A549 (cell line): Measurements from ENCODE around the gene TRAF4. TPM values are rescaled to one million over a fixed set of nuclear protein-coding genes. Genes with fewer than 3 reads are reported as not detected.

Experiments used
- ATAC-seq, 2 experiments: fragments of 200-7000 bp in 1 of 2; fragments of >200 bp in 1 of 2; cut with Nextera tagmentation in 1 of 2; cut with Tn5 transposase in 1 of 2; 3 replicates each; pipeline versions ENCODE4 v1.8.0 to v1.9.1; 2018 to 2020; ENCODE audit warnings: mild to moderate bottlenecking in 1 of 2, moderate library complexity in 1 of 2
- CTCF ChIA-PET: fragments of 300-600 bp; sonication (Branson Sonifier 250); formaldehyde crosslinking; extraction: SDS; loops from one replicate; lab custom pipeline; 2021; ENCODE audit warnings: antibody characterized with exemption, inconsistent platforms; lab: Yijun Ruan, JAX
- POLR2A ChIA-PET: fragments of 350-600 bp; formaldehyde crosslinking; extraction: SDS; loops from one replicate; lab custom pipeline; 2021; ENCODE audit warnings: antibody characterized with exemption, inconsistent platforms; lab: Yijun Ruan, JAX
- DNase-seq, 2 experiments: peaks; one replicate each; pipeline versions ENCODE4 v3.0.0 to v3.0.0-alpha.2; 2011 to 2016; ENCODE audit warnings: low read depth in 1 of 2, low spot score in 1 of 2
- FAIRE-seq: peaks from 2 replicates; lab custom pipeline; 2011; peaks lifted over from hg19 to GRCh38; lab: Jason Lieb, UNC
- H3K27ac ChIP-seq, 2 experiments: fragments of >200 bp; sonication (Bioruptor Twin); formaldehyde crosslinking; 3 replicates each; pipeline ENCODE4 v1.5.1; 2016 to 2017
- H3K4me1 ChIP-seq: fragments of >200 bp; sonication (Bioruptor Twin); formaldehyde crosslinking; 3 replicates; pipeline ENCODE4 v1.6.1; 2016
- H3K4me2 ChIP-seq: fragments of >200 bp; sonication (Bioruptor Twin); formaldehyde crosslinking; 3 replicates; pipeline ENCODE4 v1.6.1; 2016
- H3K4me3 ChIP-seq: fragments of >200 bp; sonication (Bioruptor Twin); formaldehyde crosslinking; 3 replicates; pipeline ENCODE4 v1.5.1; 2016
- H3K9me3 ChIP-seq: fragments of >200 bp; sonication (Bioruptor Twin); formaldehyde crosslinking; 3 replicates; pipeline ENCODE4 v1.6.1; 2016
- CBX2 ChIP-seq: fragments of 200-600 bp; sonication (generic); IDR thresholded peaks from 2 replicates; pipeline ENCODE4 v1.6.1; 2016; ENCODE audit warnings: low read depth, mild to moderate bottlenecking, borderline replicate concordance
- CHD2 ChIP-seq: fragments of 150-350 bp; IDR thresholded peaks from 2 replicates; pipeline ENCODE4 v1.6.1; 2014; ENCODE audit warnings: low read length; ENCODE audit not compliant: partially characterized antibody
- FOSB ChIP-seq: fragments of 250-450 bp; sonication (Bioruptor Pico); IDR thresholded peaks from 2 replicates; pipeline ENCODE4 v1.5.0; 2020; ENCODE audit warnings: mild to moderate bottlenecking, moderate library complexity
- FOSL2 ChIP-seq, 2 experiments: fragments of 450-650 bp in 1 of 2; fragments of >200 bp in 1 of 2; sonication (Bioruptor Twin) in 1 of 2; formaldehyde crosslinking; IDR thresholded peaks; 2 replicates each; pipeline versions ENCODE4 v1.5.0 to v1.6.1; 2016 to 2020; ENCODE audit warnings: mild to moderate bottlenecking in 1 of 2, moderate library complexity in 1 of 2
- HDAC2 ChIP-seq: fragments of 200-600 bp; sonication (generic); IDR thresholded peaks from 2 replicates; pipeline ENCODE4 v1.6.1; 2016
- HOXB5 ChIP-seq: fragments of 250-450 bp; sonication (Bioruptor Pico); IDR thresholded peaks from 2 replicates; pipeline ENCODE4 v1.5.0; 2020; ENCODE audit warnings: mild to moderate bottlenecking, moderate library complexity
- KDM5A ChIP-seq: fragments of 200-600 bp; sonication (generic); IDR thresholded peaks from 2 replicates; pipeline ENCODE4 v1.6.1; 2016; ENCODE audit warnings: antibody characterized with exemption, mild to moderate bottlenecking
- POLR2A ChIP-seq: IDR thresholded peaks from 2 replicates; pipeline ENCODE4 v1.6.1; 2012; ENCODE audit warnings: mild to moderate bottlenecking, low read length
- RAD21 ChIP-seq, 2 experiments: fragments of >200 bp in 1 of 2; sonication (Bioruptor Twin) in 1 of 2; formaldehyde crosslinking in 1 of 2; IDR thresholded peaks in 1 of 2; conservative IDR thresholded peaks in 1 of 2; 2 replicates in 1 of 2; 3 replicates in 1 of 2; pipeline ENCODE4 v1.6.1; 2012 to 2018; ENCODE audit warnings: inconsistent platforms in 1 of 2
- SREBF2 ChIP-seq: fragments of 450-650 bp; IDR thresholded peaks from 2 replicates; pipeline ENCODE4 v1.6.1; 2014; ENCODE audit warnings: mild to moderate bottlenecking, moderate library complexity
- TFCP2L1 ChIP-seq: fragments of 250-450 bp; sonication (Bioruptor Pico); IDR thresholded peaks from 2 replicates; pipeline ENCODE4 v1.5.0; 2021; ENCODE audit warnings: mild to moderate bottlenecking
- TP53 ChIP-seq: fragments of 250-450 bp; sonication (Bioruptor Pico); IDR thresholded peaks from 2 replicates; pipeline ENCODE4 v1.5.0; 2021; ENCODE audit warnings: mild to moderate bottlenecking, moderate library complexity
- ZNF302 ChIP-seq: fragments of 250-450 bp; sonication (Bioruptor Pico); IDR thresholded peaks from 2 replicates; pipeline ENCODE4 v1.9.0; 2021; ENCODE audit warnings: inconsistent platforms, mild to moderate bottlenecking, moderate library complexity
- WGBS: methylation state at CpG from one replicate; pipeline ENCODE4 v1.1.6; 2017; ENCODE audit errors: missing lambda C conversion rate; 5-methylcytosine and 5-hydroxymethylcytosine counted together
- polyA plus RNA-seq, 4 experiments: library from polyadenylated mRNA; depleted of rRNA in 3 of 4; stranded (reverse); fragments of >200 nt; fragmentation: RNase III in 1 of 4; extraction: RNeasy Plus Mini Kit Qiagen cat#74134 plus additional on column Dnase treatment in 1 of 4; gene quantifications; 2 replicates in 3 of 4; 3 replicates in 1 of 4; pipeline ENCODE4 v1.2.3, GENCODE V29; 2011 to 2017
- TF ChIP-seq, protein P1 (sequence below): fragments of 450-650 bp; IDR thresholded peaks from 2 replicates; pipeline ENCODE4 v1.6.1; 2014; ENCODE audit warnings: antibody characterized with exemption
- TF ChIP-seq, protein P2 (sequence below): fragments of >200 bp; sonication (Bioruptor Twin); formaldehyde crosslinking; IDR thresholded peaks from 3 replicates; pipeline ENCODE4 v1.5.1; 2016
- TF ChIP-seq, protein P3 (sequence below): IDR thresholded peaks from 2 replicates; pipeline ENCODE4 v1.6.1; 2012; ENCODE audit warnings: low read depth, borderline replicate concordance
- TF ChIP-seq, protein P4 (sequence below): fragments of 150-350 bp; IDR thresholded peaks from 2 replicates; pipeline ENCODE4 v1.6.1; 2014; ENCODE audit warnings: low read depth, mild to moderate bottlenecking, low read length
- TF ChIP-seq, protein P5 (sequence below): fragments of 250-450 bp; sonication (Bioruptor Pico); IDR thresholded peaks from 2 replicates; pipeline ENCODE4 v1.5.0; 2021; ENCODE audit warnings: mild to moderate bottlenecking, moderate library complexity, borderline replicate concordance
- TF ChIP-seq, protein P6 (sequence below): fragments of >200 bp; sonication (Bioruptor Twin); formaldehyde crosslinking; IDR thresholded peaks from 3 replicates; pipeline ENCODE4 v1.6.1; 2016

TRAF4 gene
- polyA plus RNA-seq, 2 of the 4 experiments (the other 2 are of a cell fraction): 64.0 to 65.0 TPM

DNA sequence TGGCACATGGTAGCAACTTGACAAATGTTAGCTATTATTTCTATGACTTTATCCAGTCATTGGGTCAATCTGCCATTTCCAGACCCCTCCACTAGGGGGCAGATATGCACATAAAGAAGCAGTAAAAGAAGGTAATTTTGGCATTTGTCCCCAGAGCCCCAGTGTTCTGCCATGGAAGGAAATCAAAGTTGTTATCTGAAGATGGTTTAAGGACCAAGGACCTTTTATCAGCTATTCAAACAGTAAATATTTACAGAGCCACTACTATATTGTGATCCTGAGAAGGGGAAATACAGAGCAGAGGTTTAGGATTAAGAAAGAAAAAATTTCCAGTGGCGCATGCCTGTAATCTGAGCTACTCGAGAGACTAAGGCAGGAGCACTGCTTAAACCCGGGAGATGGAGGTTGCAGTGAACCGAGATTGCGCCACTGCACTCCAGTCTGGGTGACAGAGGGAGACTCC, 20.0 kb downstream of the TRAF4 start (continued):
- TF ChIP-seq RAD21 (conservative IDR thresholded peaks at IDR 0.05 in 1 of 2, IDR thresholded peaks at IDR 0.05 in 1 of 2) (peak; percentile 87 to 89), HOXB5 (no peak), CBX2 (no peak), POLR2A (no peak), SREBF2 (no peak), HDAC2 (no peak)
- TF ChIP-seq, protein P1, sequence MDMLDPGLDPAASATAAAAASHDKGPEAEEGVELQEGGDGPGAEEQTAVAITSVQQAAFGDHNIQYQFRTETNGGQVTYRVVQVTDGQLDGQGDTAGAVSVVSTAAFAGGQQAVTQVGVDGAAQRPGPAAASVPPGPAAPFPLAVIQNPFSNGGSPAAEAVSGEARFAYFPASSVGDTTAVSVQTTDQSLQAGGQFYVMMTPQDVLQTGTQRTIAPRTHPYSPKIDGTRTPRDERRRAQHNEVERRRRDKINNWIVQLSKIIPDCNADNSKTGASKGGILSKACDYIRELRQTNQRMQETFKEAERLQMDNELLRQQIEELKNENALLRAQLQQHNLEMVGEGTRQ: no peak
- TF ChIP-seq, protein P2, sequence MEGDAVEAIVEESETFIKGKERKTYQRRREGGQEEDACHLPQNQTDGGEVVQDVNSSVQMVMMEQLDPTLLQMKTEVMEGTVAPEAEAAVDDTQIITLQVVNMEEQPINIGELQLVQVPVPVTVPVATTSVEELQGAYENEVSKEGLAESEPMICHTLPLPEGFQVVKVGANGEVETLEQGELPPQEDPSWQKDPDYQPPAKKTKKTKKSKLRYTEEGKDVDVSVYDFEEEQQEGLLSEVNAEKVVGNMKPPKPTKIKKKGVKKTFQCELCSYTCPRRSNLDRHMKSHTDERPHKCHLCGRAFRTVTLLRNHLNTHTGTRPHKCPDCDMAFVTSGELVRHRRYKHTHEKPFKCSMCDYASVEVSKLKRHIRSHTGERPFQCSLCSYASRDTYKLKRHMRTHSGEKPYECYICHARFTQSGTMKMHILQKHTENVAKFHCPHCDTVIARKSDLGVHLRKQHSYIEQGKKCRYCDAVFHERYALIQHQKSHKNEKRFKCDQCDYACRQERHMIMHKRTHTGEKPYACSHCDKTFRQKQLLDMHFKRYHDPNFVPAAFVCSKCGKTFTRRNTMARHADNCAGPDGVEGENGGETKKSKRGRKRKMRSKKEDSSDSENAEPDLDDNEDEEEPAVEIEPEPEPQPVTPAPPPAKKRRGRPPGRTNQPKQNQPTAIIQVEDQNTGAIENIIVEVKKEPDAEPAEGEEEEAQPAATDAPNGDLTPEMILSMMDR: peak; percentile 97

DNA sequence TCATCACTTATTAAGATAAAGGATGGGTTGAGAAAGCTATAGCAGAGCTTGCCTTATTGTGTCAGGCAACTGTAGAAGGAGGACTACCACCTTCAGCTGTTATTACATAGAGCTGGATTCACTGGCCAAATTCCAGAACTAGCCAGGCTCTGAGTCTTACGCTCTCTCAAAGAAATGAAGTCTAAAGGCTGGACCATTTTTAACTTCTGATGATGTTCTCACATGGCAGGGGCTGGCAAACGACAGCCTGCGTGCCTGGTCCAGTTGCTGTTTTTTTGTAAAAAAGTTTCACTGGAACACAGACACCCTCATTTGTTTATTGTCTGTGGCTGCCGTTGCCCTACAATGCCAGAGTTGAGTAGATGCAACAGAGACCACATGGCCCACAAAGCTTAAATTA, 21.2 kb downstream of the TRAF4 start:
- H3K4me1 ChIP-seq: peaks cover 15% of the 10 kb centered on the region
- TF ChIP-seq KDM5A (no peak), ZNF302 (CRISPR knock-in tag) (no peak), TP53 (CRISPR knock-in tag) (no peak), FOSL2 (IDR thresholded peaks at IDR 0.05) (no peak), FOSL2 (CRISPR knock-in tag; IDR thresholded peaks at IDR 0.05) (no peak), CHD2 (no peak), FOSB (no peak), TFCP2L1 (CRISPR knock-in tag) (no peak), RAD21 (conservative IDR thresholded peaks at IDR 0.05 in 1 of 2, IDR thresholded peaks at IDR 0.05 in 1 of 2) (no peak)
- TF ChIP-seq, protein P1: no peak
- TF ChIP-seq, protein P3, sequence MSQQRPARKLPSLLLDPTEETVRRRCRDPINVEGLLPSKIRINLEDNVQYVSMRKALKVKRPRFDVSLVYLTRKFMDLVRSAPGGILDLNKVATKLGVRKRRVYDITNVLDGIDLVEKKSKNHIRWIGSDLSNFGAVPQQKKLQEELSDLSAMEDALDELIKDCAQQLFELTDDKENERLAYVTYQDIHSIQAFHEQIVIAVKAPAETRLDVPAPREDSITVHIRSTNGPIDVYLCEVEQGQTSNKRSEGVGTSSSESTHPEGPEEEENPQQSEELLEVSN: no peak
- TF ChIP-seq, protein P4, sequence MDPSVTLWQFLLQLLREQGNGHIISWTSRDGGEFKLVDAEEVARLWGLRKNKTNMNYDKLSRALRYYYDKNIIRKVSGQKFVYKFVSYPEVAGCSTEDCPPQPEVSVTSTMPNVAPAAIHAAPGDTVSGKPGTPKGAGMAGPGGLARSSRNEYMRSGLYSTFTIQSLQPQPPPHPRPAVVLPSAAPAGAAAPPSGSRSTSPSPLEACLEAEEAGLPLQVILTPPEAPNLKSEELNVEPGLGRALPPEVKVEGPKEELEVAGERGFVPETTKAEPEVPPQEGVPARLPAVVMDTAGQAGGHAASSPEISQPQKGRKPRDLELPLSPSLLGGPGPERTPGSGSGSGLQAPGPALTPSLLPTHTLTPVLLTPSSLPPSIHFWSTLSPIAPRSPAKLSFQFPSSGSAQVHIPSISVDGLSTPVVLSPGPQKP: no peak
- TF ChIP-seq, protein P5, sequence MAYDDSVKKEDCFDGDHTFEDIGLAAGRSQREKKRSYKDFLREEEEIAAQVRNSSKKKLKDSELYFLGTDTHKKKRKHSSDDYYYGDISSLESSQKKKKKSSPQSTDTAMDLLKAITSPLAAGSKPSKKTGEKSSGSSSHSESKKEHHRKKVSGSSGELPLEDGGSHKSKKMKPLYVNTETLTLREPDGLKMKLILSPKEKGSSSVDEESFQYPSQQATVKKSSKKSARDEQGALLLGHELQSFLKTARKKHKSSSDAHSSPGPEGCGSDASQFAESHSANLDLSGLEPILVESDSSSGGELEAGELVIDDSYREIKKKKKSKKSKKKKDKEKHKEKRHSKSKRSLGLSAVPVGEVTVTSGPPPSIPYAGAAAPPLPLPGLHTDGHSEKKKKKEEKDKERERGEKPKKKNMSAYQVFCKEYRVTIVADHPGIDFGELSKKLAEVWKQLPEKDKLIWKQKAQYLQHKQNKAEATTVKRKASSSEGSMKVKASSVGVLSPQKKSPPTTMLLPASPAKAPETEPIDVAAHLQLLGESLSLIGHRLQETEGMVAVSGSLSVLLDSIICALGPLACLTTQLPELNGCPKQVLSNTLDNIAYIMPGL (CRISPR knock-in tag): no peak
- TF ChIP-seq, protein P6, sequence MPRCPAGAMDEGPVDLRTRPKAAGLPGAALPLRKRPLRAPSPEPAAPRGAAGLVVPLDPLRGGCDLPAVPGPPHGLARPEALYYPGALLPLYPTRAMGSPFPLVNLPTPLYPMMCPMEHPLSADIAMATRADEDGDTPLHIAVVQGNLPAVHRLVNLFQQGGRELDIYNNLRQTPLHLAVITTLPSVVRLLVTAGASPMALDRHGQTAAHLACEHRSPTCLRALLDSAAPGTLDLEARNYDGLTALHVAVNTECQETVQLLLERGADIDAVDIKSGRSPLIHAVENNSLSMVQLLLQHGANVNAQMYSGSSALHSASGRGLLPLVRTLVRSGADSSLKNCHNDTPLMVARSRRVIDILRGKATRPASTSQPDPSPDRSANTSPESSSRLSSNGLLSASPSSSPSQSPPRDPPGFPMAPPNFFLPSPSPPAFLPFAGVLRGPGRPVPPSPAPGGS: no peak
- 91% methylated on average over 4 of the region's 4 CpGs for WGBS
- ChIA-PET CTCF (interaction anchor here (0.9 to 17.8 kb wide), 29 partner anchors 9 to 352 kb away, joined by 3 to 493 read pairs (median 24); partner anchors contain the start of genes DHRS13, ERAL1, FAM222B and FLOT2), POLR2A (interaction anchor here (2.2 kb wide), 1 partner anchor 77 kb away, joined by 7 read pairs; the partner anchor contains the start of gene FAM222B)
- DNase-seq (no peak), ATAC-seq (no peak), FAIRE-seq (no peak)
- H3K27ac ChIP-seq: no peak overlapping the region
- no peak overlapping the region for H3K4me2 ChIP-seq
- no peaks in the 10 kb centered on the region for H3K9me3 ChIP-seq
- H3K4me3 ChIP-seq: no peak overlapping the region
